ENCODE data around the gene ZFYVE21.

- TF ChIP-seq, protein P1, sequence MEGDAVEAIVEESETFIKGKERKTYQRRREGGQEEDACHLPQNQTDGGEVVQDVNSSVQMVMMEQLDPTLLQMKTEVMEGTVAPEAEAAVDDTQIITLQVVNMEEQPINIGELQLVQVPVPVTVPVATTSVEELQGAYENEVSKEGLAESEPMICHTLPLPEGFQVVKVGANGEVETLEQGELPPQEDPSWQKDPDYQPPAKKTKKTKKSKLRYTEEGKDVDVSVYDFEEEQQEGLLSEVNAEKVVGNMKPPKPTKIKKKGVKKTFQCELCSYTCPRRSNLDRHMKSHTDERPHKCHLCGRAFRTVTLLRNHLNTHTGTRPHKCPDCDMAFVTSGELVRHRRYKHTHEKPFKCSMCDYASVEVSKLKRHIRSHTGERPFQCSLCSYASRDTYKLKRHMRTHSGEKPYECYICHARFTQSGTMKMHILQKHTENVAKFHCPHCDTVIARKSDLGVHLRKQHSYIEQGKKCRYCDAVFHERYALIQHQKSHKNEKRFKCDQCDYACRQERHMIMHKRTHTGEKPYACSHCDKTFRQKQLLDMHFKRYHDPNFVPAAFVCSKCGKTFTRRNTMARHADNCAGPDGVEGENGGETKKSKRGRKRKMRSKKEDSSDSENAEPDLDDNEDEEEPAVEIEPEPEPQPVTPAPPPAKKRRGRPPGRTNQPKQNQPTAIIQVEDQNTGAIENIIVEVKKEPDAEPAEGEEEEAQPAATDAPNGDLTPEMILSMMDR (conservative IDR thresholded peaks at IDR 0.05; ENCODE audit: low read length) = no peak
- TF ChIP-seq EZH2phosphoT487 (IDR thresholded peaks at IDR 0.05; ENCODE audit: borderline replicate concordance, low read depth, low read length) = no peak
These were observed 12.5 kb downstream of the ZFYVE21 start for GRCh38 chr14:103728141-103728540.
